Breast epithelium (tissue), 4 donors: Measurements from ENCODE around the gene C16orf89. TPM values are rescaled to one million over a fixed set of nuclear protein-coding genes. Genes with fewer than 3 reads are reported as not detected.

Experiments
- DNase-seq, 2 donors: peaks; one replicate each; pipeline ENCODE4 v3.0.0-alpha.2; 2019; ENCODE audit warnings: low spot score in 2 of 2
- H3K27ac ChIP-seq, 2 donors: fragments of 200-600 bp; sonication (generic) in 1 of 2; one replicate each; pipeline ENCODE4 v1.5.1; 2016 to 2019; ENCODE audit warnings: mild to moderate bottlenecking in 1 of 2
- H3K27me3 ChIP-seq, 2 donors: fragments of 200-600 bp; sonication (generic) in 1 of 2; one replicate each; pipeline versions ENCODE4 v1.5.1 to v1.6.0; 2017 to 2019; ENCODE audit warnings: control low read depth in 1 of 2, mild to moderate bottlenecking in 1 of 2
- H3K36me3 ChIP-seq: fragments of 200-600 bp; one replicate; pipeline ENCODE4 v1.5.1; 2019
- H3K4me1 ChIP-seq, 2 donors: fragments of 200-600 bp; sonication (generic); one replicate each; pipeline ENCODE4 v1.5.1; 2016 to 2019; ENCODE audit warnings: control low read depth in 1 of 2
- H3K4me3 ChIP-seq, 3 donors: fragments of 200-600 bp; sonication (generic); 1 replicate in 2 of 3; 2 replicates in 1 of 3; pipeline ENCODE4 v1.5.1; 2016 to 2019; ENCODE audit warnings: mild to moderate bottlenecking in 3 of 3, moderate library complexity in 2 of 3
- H3K9me3 ChIP-seq, 2 donors: fragments of 200-600 bp; sonication (generic) in 1 of 2; one replicate each; pipeline ENCODE4 v1.5.1; 2016 to 2019; ENCODE audit warnings: control low read depth in 1 of 2
- CTCF ChIP-seq, 3 donors: fragments of 450-650 bp; IDR thresholded peaks; one replicate each; pipeline ENCODE4 v1.5.1; 2016 to 2017; ENCODE audit warnings: antibody characterized with exemption in 3 of 3, mild to moderate bottlenecking in 3 of 3, moderate library complexity in 3 of 3
- POLR2A ChIP-seq: fragments of 450-650 bp; IDR thresholded peaks from one replicate; pipeline ENCODE4 v1.6.1; 2016; ENCODE audit warnings: antibody characterized with exemption, mild to moderate bottlenecking, moderate library complexity
- POLR2AphosphoS5 ChIP-seq, 3 donors: sonication (generic); formaldehyde crosslinking; IDR thresholded peaks; one replicate each; pipeline ENCODE4 v1.6.1; 2017; ENCODE audit warnings: antibody characterized with exemption in 3 of 3
- intact Hi-C: fragments of 100-400 bp; cut with DNase I; formaldehyde crosslinking; loops from one replicate; pipeline ENCODE4 v1.15.1; 2023; ENCODE audit warnings: low total_unique reads
- total RNA-seq, 3 donors: library from RNA; depleted of rRNA; stranded (reverse); fragments of >200 nt; gene quantifications; one replicate each; pipeline ENCODE4 v1.1.0, GENCODE V29; 2016

C16orf89 gene
- total RNA-seq, 3 donors from 2014 or later, result 5.1 to 10.2 (median 6.4) TPM

GRCh38 chr16:5008311-5008731 is 57.4 kb downstream of the C16orf89 start:
- no peaks in the 10 kb centered on the region for H3K36me3 ChIP-seq
- DNase-seq, result no peak
- intact Hi-C loops, result no loop called here
- no peaks in the 10 kb centered on the region for H3K4me1 ChIP-seq
- H3K9me3 ChIP-seq, result no peaks in the 10 kb centered on the region
- TF ChIP-seq POLR2A, result no peak
- TF ChIP-seq POLR2AphosphoS5 (IDR thresholded peaks at IDR 0.05), result no peak
- TF ChIP-seq CTCF (IDR thresholded peaks at IDR 0.05), result no peak
- no peak overlapping the region for H3K27ac ChIP-seq
- no peaks in the 10 kb centered on the region for H3K27me3 ChIP-seq
- H3K4me3 ChIP-seq, result no peak overlapping the region

- no peaks in the 10 kb centered on the region for H3K36me3 ChIP-seq
- H3K27ac ChIP-seq, result no peak overlapping the region
- TF ChIP-seq POLR2AphosphoS5 (IDR thresholded peaks at IDR 0.05) (no peak), POLR2A (no peak), CTCF (IDR thresholded peaks at IDR 0.05) (no peak)
- H3K9me3 ChIP-seq, result no peaks in the 10 kb centered on the region
- H3K27me3 ChIP-seq, result no peaks in the 10 kb centered on the region
- no peaks in the 10 kb centered on the region for H3K4me1 ChIP-seq
- DNase-seq, result no peak
- intact Hi-C loops, result no loop called here
- no peak overlapping the region for H3K4me3 ChIP-seq
Observed at GRCh38 chr16:5007256-5007655, 58.5 kb downstream of the C16orf89 start.

GRCh38 chr16:5006348-5007193 is 59.2 kb downstream of the C16orf89 start:
- Histone ChIP-seq H3K4me1 (no peaks in the 10 kb centered on the region), H3K9me3 (no peaks in the 10 kb centered on the region), H3K4me3 (no peak overlapping the region), H3K27ac (no peak overlapping the region), H3K36me3 (no peaks in the 10 kb centered on the region), H3K27me3 (no peaks in the 10 kb centered on the region)
- intact Hi-C loops, result no loop called here
- TF ChIP-seq CTCF (IDR thresholded peaks at IDR 0.05) (no peak), POLR2AphosphoS5 (IDR thresholded peaks at IDR 0.05) (no peak), POLR2A (no peak)
- DNase-seq, result no peak

- no peaks in the 10 kb centered on the region for H3K36me3 ChIP-seq
- H3K9me3 ChIP-seq, result no peaks in the 10 kb centered on the region
- intact Hi-C loops, result no loop called here
- TF ChIP-seq POLR2AphosphoS5 (IDR thresholded peaks at IDR 0.05), result no peak
- no peak for TF ChIP-seq POLR2A
- TF ChIP-seq CTCF (IDR thresholded peaks at IDR 0.05), result no peak
- H3K27ac ChIP-seq, result no peak overlapping the region
- H3K27me3 ChIP-seq, result no peaks in the 10 kb centered on the region
- no peak overlapping the region for H3K4me3 ChIP-seq
- no peak for DNase-seq
- no peaks in the 10 kb centered on the region for H3K4me1 ChIP-seq
Observed at GRCh38 chr16:5005916-5006315, 59.8 kb downstream of the C16orf89 start.

- Histone ChIP-seq H3K27ac (no peak overlapping the region), H3K4me3 (no peak overlapping the region), H3K36me3 (no peaks in the 10 kb centered on the region), H3K27me3 (no peaks in the 10 kb centered on the region), H3K9me3 (no peaks in the 10 kb centered on the region), H3K4me1 (no peaks in the 10 kb centered on the region)
- intact Hi-C loops, result no loop called here
- no peak for DNase-seq
- TF ChIP-seq CTCF (IDR thresholded peaks at IDR 0.05), result no peak
- no peak for TF ChIP-seq POLR2AphosphoS5 (IDR thresholded peaks at IDR 0.05)
- no peak for TF ChIP-seq POLR2A
Observed at GRCh38 chr16:5004311-5004710, 61.4 kb downstream of the C16orf89 start.
